K562 (cell line): Measurements from ENCODE around the gene FUT2. TPM values are rescaled to one million over a fixed set of nuclear protein-coding genes. Genes with fewer than 3 reads are reported as not detected.

Experiments
- ARID2 ChIP-seq: fragments of 450-650 bp; IDR thresholded peaks from 2 replicates; pipeline ENCODE4 v1.6.1; 2017; ENCODE audit warnings: antibody characterized with exemption, mild to moderate bottlenecking
- BRF1 ChIP-seq: IDR thresholded peaks from 3 replicates; pipeline ENCODE4 v1.6.1; 2011; ENCODE audit warnings: borderline replicate concordance, mild to moderate bottlenecking; ENCODE audit not compliant: insufficient read length; ENCODE audit errors: extremely low read depth
- ELF2 ChIP-seq: fragments of 250-450 bp; sonication (Bioruptor Pico); IDR thresholded peaks from 2 replicates; pipeline ENCODE4 v1.5.0; 2021; ENCODE audit warnings: mild to moderate bottlenecking
- ESRRB ChIP-seq: fragments of 250-450 bp; sonication (Bioruptor Pico); IDR thresholded peaks from 2 replicates; pipeline ENCODE4 v1.5.0; 2020; ENCODE audit warnings: mild to moderate bottlenecking, moderate library complexity, borderline replicate concordance
- FOS ChIP-seq: IDR thresholded peaks from 3 replicates; pipeline ENCODE4 v1.6.1; 2011; ENCODE audit not compliant: insufficient read length; ENCODE audit errors: extremely low read depth
- FOXK1 ChIP-seq: sonication (generic); formaldehyde crosslinking; IDR thresholded peaks from 2 replicates; pipeline ENCODE4 v1.8.0; 2022; ENCODE audit warnings: missing genetic modification reagents, mild to moderate bottlenecking, borderline replicate concordance
- GATA2 ChIP-seq: sonication (generic); formaldehyde crosslinking; IDR thresholded peaks from 2 replicates; pipeline ENCODE4 v1.4.0; 2020; ENCODE audit warnings: mild to moderate bottlenecking, missing genetic modification reagents
- HDGF ChIP-seq: fragments of 450-650 bp; IDR thresholded peaks from 2 replicates; pipeline ENCODE4 v1.6.1; 2016
- MCM3 ChIP-seq: fragments of 450-650 bp; IDR thresholded peaks from 2 replicates; pipeline ENCODE4 v1.6.1; 2016
- MTA2 ChIP-seq: fragments of 450-650 bp; IDR thresholded peaks from 2 replicates; pipeline ENCODE4 v1.6.1; 2016; ENCODE audit warnings: low read depth
- POU5F1 ChIP-seq: fragments of 150-350 bp; IDR thresholded peaks from 2 replicates; pipeline ENCODE4 v1.6.1; 2014; ENCODE audit warnings: borderline replicate concordance, low read length, low read depth, mild to moderate bottlenecking; ENCODE audit not compliant: partially characterized antibody
- PYGO2 ChIP-seq: fragments of 450-650 bp; IDR thresholded peaks from 2 replicates; pipeline ENCODE4 v1.6.1; 2016; ENCODE audit warnings: mild to moderate bottlenecking, missing genetic modification characterization, moderate library complexity, missing compliant biosample characterization
- SMAD2 ChIP-seq: fragments of 150-350 bp; IDR thresholded peaks from 2 replicates; pipeline ENCODE4 v1.6.1; 2014; ENCODE audit warnings: low read depth, mild to moderate bottlenecking, low read length
- SRSF9 ChIP-seq: fragments of 200-400 bp; formaldehyde crosslinking; IDR thresholded peaks from 2 replicates; pipeline ENCODE4 v1.6.1; 2017; ENCODE audit warnings: low read depth, low read length, borderline replicate concordance
- TCF7 ChIP-seq: sonication (generic); IDR thresholded peaks from 2 replicates; pipeline ENCODE4 v1.6.1; 2016; ENCODE audit warnings: antibody characterized with exemption, borderline replicate concordance
- TSC22D4 ChIP-seq: fragments of 450-650 bp; IDR thresholded peaks from 2 replicates; pipeline ENCODE4 v1.6.1; 2016; ENCODE audit warnings: missing genetic modification characterization, missing biosample characterization, control low read depth
- ZNF24 ChIP-seq: fragments of 450-650 bp; IDR thresholded peaks from 2 replicates; pipeline ENCODE4 v1.6.1; 2016
- ZNF586 ChIP-seq: fragments of 450-650 bp; formaldehyde crosslinking; conservative IDR thresholded peaks from 2 replicates; pipeline ENCODE4 v1.4.0; 2020; ENCODE audit warnings: mild to moderate bottlenecking, moderate library complexity
- ZNF696 ChIP-seq: fragments of 250-450 bp; sonication (Bioruptor Pico); conservative IDR thresholded peaks from 2 replicates; pipeline ENCODE4 v1.4.0; 2020; ENCODE audit warnings: mild to moderate bottlenecking, moderate library complexity
- ZNF764 ChIP-seq: fragments of 250-450 bp; sonication (Bioruptor Pico); IDR thresholded peaks from 2 replicates; pipeline ENCODE4 v1.4.0; 2020; ENCODE audit warnings: low read depth, mild to moderate bottlenecking, moderate library complexity
- ZSCAN32 ChIP-seq: fragments of 450-650 bp; formaldehyde crosslinking; IDR thresholded peaks from 2 replicates; pipeline ENCODE4 v1.4.0; 2020; ENCODE audit warnings: mild to moderate bottlenecking, moderate library complexity
- polyA plus RNA-seq, 8 experiments: library from polyadenylated mRNA; depleted of rRNA in 4 of 8; stranded (reverse) in 5 of 8; unstranded in 3 of 8; fragments of >200 nt; fragmentation: Nextera tagmentation in 2 of 8; fragmentation: Illumina TruSeq in 1 of 8; extraction: Ambion mirVana in 2 of 8; extraction: Trizol in 1 of 8; gene quantifications; 2 replicates each; pipeline versions ENCODE4 v1.2.1 to v1.2.3, GENCODE V29; 2011 to 2014; ENCODE audit warnings: inconsistent platforms in 1 of 8, missing spikeins in 1 of 8
- total RNA-seq, 7 experiments: library from RNA; depleted of rRNA in 6 of 7; stranded (reverse); fragments of >200 nt in 6 of 7; fragmentation: Illumina TruSeq in 2 of 7; extraction: Trizol in 2 of 7; gene quantifications; 2 replicates each; pipeline versions ENCODE4 v1.2.1 to v1.2.3, GENCODE V29; 2011 to 2021; ENCODE audit warnings: low replicate concordance in 1 of 7
- TF ChIP-seq, protein P1 (sequence below): fragments of 450-650 bp; formaldehyde crosslinking; IDR thresholded peaks from 2 replicates; pipeline ENCODE4 v1.4.0; 2022; ENCODE audit warnings: missing genetic modification characterization
- TF ChIP-seq, protein P2 (sequence below): fragments of 250-450 bp; sonication (Bioruptor Pico); IDR thresholded peaks from 2 replicates; pipeline ENCODE4 v1.5.0; 2022; ENCODE audit warnings: mild to moderate bottlenecking
- TF ChIP-seq, protein P3 (sequence below): fragments of 250-450 bp; sonication (Bioruptor Pico); IDR thresholded peaks from 2 replicates; pipeline ENCODE4 v1.5.0; 2021; ENCODE audit warnings: mild to moderate bottlenecking, borderline replicate concordance

Gene FUT2
- total and polyA plus RNA-seq, 9 of the 15 experiments (the other 6 are each of a cell fraction or from before 2014, with no cell fraction given) = 0.03 to 0.04 TPM; not detected in 7

DNA sequence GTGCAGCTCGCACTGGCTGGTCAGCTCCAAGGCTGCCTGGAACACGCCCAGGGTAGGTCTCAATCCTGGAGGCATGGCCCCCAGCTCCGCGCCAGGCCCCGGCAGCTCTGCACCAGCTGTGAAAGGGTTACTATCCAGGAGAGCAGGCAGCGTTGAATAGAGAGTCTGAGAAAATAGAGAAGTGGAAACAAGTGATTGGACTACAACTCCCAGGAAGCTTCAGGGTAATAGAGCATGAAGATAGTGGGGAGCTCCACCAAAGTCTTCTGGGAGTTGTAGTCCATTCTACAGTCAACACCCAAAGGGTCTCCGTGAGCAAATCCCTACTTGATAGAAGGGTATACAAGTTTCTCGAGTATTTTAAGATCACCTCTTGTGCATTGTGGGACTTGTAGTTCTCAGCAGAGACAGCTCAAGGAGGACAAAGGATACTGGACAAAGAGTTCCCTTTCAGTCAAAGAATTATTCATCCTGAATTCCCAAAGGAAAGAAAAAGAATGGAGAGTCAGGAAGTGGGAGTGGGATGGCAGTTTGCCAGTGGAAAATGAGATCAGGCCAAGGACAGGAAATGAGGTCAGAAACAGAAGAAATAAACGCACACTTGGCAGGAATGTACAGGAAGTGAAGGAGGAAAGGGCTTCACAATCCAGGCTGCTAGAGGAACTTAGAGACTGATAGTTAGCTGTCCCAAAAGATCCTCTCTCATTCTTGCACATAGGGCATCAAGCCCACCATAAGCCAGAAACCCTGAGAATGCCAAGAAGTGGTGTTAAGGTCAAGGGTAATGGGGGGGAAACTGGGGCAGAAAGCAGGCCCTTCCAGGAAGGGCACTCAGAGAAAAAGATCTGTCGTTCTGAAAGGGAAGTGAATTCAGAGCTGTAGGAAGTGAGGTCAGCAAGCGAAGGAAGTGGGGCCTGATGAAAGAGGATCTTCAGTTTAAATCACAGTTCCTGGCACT, 29.3 kb downstream of the FUT2 start (continued):
- TF ChIP-seq BRF1 (no peak), ELF2 (CRISPR knock-in tag) (peak; percentile 18; the same call in 1 of the 2 replicates), POU5F1 (no peak), FOXK1 (no peak), MTA2 (no peak), FOS (no peak), ZNF696 (no peak), ZNF586 (CRISPR knock-in tag) (no peak), ZNF764 (CRISPR knock-in tag) (no peak), SMAD2 (no peak), GATA2 (CRISPR knock-in tag) (no peak), MCM3 (no peak), SRSF9 (no peak), HDGF (peak; percentile 49; the same call in 1 of the 2 replicates), TCF7 (no peak), ZNF24 (no peak), TSC22D4 (no peak), PYGO2 (tag) (no peak), ESRRB (CRISPR knock-in tag) (no peak), ZSCAN32 (CRISPR knock-in tag) (no peak), ARID2 (no peak)
- TF ChIP-seq, protein P1, sequence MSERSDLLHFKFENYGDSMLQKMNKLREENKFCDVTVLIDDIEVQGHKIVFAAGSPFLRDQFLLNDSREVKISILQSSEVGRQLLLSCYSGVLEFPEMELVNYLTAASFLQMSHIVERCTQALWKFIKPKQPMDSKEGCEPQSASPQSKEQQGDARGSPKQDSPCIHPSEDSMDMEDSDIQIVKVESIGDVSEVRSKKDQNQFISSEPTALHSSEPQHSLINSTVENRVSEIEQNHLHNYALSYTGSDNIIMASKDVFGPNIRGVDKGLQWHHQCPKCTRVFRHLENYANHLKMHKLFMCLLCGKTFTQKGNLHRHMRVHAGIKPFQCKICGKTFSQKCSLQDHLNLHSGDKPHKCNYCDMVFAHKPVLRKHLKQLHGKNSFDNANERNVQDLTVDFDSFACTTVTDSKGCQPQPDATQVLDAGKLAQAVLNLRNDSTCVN (CRISPR knock-in tag) = no peak
- TF ChIP-seq, protein P2, sequence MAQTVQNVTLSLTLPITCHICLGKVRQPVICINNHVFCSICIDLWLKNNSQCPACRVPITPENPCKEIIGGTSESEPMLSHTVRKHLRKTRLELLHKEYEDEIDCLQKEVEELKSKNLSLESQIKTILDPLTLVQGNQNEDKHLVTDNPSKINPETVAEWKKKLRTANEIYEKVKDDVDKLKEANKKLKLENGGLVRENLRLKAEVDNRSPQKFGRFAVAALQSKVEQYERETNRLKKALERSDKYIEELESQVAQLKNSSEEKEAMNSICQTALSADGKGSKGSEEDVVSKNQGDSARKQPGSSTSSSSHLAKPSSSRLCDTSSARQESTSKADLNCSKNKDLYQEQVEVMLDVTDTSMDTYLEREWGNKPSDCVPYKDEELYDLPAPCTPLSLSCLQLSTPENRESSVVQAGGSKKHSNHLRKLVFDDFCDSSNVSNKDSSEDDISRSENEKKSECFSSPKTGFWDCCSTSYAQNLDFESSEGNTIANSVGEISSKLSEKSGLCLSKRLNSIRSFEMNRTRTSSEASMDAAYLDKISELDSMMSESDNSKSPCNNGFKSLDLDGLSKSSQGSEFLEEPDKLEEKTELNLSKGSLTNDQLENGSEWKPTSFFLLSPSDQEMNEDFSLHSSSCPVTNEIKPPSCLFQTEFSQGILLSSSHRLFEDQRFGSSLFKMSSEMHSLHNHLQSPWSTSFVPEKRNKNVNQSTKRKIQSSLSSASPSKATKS (CRISPR knock-in tag) = no peak
- TF ChIP-seq, protein P3, sequence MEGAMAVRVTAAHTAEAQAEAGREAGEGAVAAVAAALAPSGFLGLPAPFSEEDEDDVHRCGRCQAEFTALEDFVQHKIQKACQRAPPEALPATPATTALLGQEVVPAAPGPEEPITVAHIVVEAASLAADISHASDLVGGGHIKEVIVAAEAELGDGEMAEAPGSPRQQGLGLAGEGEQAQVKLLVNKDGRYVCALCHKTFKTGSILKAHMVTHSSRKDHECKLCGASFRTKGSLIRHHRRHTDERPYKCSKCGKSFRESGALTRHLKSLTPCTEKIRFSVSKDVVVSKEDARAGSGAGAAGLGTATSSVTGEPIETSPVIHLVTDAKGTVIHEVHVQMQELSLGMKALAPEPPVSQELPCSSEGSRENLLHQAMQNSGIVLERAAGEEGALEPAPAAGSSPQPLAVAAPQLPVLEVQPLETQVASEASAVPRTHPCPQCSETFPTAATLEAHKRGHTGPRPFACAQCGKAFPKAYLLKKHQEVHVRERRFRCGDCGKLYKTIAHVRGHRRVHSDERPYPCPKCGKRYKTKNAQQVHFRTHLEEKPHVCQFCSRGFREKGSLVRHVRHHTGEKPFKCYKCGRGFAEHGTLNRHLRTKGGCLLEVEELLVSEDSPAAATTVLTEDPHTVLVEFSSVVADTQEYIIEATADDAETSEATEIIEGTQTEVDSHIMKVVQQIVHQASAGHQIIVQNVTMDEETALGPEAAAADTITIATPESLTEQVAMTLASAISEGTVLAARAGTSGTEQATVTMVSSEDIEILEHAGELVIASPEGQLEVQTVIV (CRISPR knock-in tag) = no peak
